Body of pancreas (tissue), 4 donors: Measurements from ENCODE around the gene MED15. TPM values are rescaled to one million over a fixed set of nuclear protein-coding genes. Genes with fewer than 3 reads are reported as not detected.
"Not testable (repeated sequence)": the region's sequence is repeated elsewhere in the genome, so short reads cannot be mapped to it uniquely, and the experiment has no call there.

ENCODE experiments used
- ATAC-seq: fragments of 150-250 bp; one replicate; pipeline ENCODE4 v1.9.1; 2016
- DNase-seq, 4 donors: peaks; one replicate each; pipeline ENCODE4 v3.0.0-alpha.2; 2019
- H3K27ac ChIP-seq, 4 donors: fragments of 200-600 bp; sonication (generic); 1 replicate in 3 of 4; 2 replicates in 1 of 4; pipeline versions ENCODE4 v1.5.1 to v1.6.1; 2016 to 2019; ENCODE audit warnings: mild to moderate bottlenecking in 1 of 4, mixed read lengths in 1 of 4, moderate library complexity in 1 of 4
- H3K27me3 ChIP-seq, 2 donors: fragments of 200-600 bp; sonication (generic); one replicate each; pipeline ENCODE4 v1.6.0; 2016; ENCODE audit warnings: mild to moderate bottlenecking in 1 of 2
- H3K36me3 ChIP-seq, 2 donors: fragments of 200-600 bp; sonication (generic); replicated peaks in 1 of 2; 2 replicates each; pipeline ENCODE4 v1.5.1; 2016; ENCODE audit warnings: low read depth in 2 of 2; ENCODE audit not compliant: insufficient read depth in 1 of 2
- H3K4me1 ChIP-seq: fragments of 200-600 bp; sonication (generic); one replicate; pipeline ENCODE4 v1.6.0; 2016
- H3K4me3 ChIP-seq, 2 donors: fragments of 200-600 bp; sonication (generic); 1 replicate in 1 of 2; 2 replicates in 1 of 2; pipeline ENCODE4 v1.5.1; 2016 to 2019
- H3K9me3 ChIP-seq, 3 donors: fragments of 200-600 bp; sonication (generic); 1 replicate in 2 of 3; 2 replicates in 1 of 3; pipeline ENCODE4 v1.5.1; 2016
- CTCF ChIP-seq, 7 experiments: fragments of 450-650 bp in 4 of 7; fragments of 200-600 bp in 3 of 7; sonication (generic) in 3 of 7; IDR thresholded peaks; one replicate each; pipeline ENCODE4 v1.5.1; 2016 to 2019; ENCODE audit warnings: antibody characterized with exemption in 7 of 7
- POLR2A ChIP-seq, 3 donors: fragments of 450-650 bp; IDR thresholded peaks; one replicate each; pipeline ENCODE4 v1.6.1; 2016; ENCODE audit warnings: antibody characterized with exemption in 3 of 3, mild to moderate bottlenecking in 2 of 3
- WGBS, 2 donors: methylation state at CpG; one replicate each; pipeline ENCODE4 v1.1.5; 2017; 5-methylcytosine and 5-hydroxymethylcytosine counted together
- intact Hi-C: fragments of 100-400 bp; cut with DNase I; formaldehyde crosslinking; loops from one replicate; pipeline ENCODE4 v1.15.1; 2023
- total RNA-seq, 2 donors: library from RNA; depleted of rRNA; stranded (reverse); fragments of >200 nt; gene quantifications; one replicate each; pipeline ENCODE4 v1.1.0, GENCODE V29; 2016

MED15 gene
- total RNA-seq, 2 donors from 2014 or later: 31.6 to 36.9 TPM

GRCh38 chr22:20472629-20473442, 34.6 kb upstream of the MED15 start:
- Histone ChIP-seq H3K27me3 (no peaks in the 10 kb centered on the region), H3K9me3 (no peaks in the 10 kb centered on the region), H3K27ac (no peak overlapping the region), H3K4me3 (no peak overlapping the region), H3K36me3 (peaks cover 0 to 2% of the 10 kb centered on the region in 2 donors), H3K4me1 (no peaks in the 10 kb centered on the region)
- intact Hi-C loops: no loop called here
- WGBS, 2 donors: 87 to 88% methylated on average over 11 of the region's 11 CpGs
- no peak for ATAC-seq
- TF ChIP-seq POLR2A (IDR thresholded peaks at IDR 0.05) (no peak), CTCF (IDR thresholded peaks at IDR 0.05) (no peak)
- no peak for DNase-seq

- Histone ChIP-seq H3K9me3 (no peaks in the 10 kb centered on the region), H3K36me3 (peaks cover 0 to 2% of the 10 kb centered on the region in 2 donors), H3K4me3 (no peak overlapping the region), H3K4me1 (no peaks in the 10 kb centered on the region), H3K27ac (no peak overlapping the region), H3K27me3 (no peaks in the 10 kb centered on the region)
- no peak for TF ChIP-seq POLR2A (IDR thresholded peaks at IDR 0.05)
- TF ChIP-seq CTCF (IDR thresholded peaks at IDR 0.05): no peak
- DNase-seq (no peak), ATAC-seq (no peak)
- 91 to 95% methylated on average over 4 of the region's 4 CpGs for WGBS, 2 donors
- intact Hi-C loops: no loop called here
Observed at GRCh38 chr22:20475115-20475436, 32.3 kb upstream of the MED15 start.

GRCh38 chr22:20475569-20475968, 31.8 kb upstream of the MED15 start:
- DNase-seq, H3K27me3 ChIP-seq, H3K9me3 ChIP-seq, H3K36me3 ChIP-seq, H3K4me3 ChIP-seq, ATAC-seq, H3K27ac ChIP-seq, intact Hi-C loops, H3K4me1 ChIP-seq: not testable (repeated sequence)
- 95 to 97% methylated on average over 12 of the region's 12 CpGs for WGBS, 2 donors

- H3K36me3 ChIP-seq, intact Hi-C loops, DNase-seq, H3K9me3 ChIP-seq, H3K27me3 ChIP-seq, ATAC-seq, H3K4me1 ChIP-seq, H3K27ac ChIP-seq, H3K4me3 ChIP-seq: not testable (repeated sequence)
- WGBS, 2 donors: 96% methylated on average over 6 of the region's 6 CpGs
Observed at GRCh38 chr22:20478059-20478458, 29.4 kb upstream of the MED15 start.

GRCh38 chr22:20479612-20480196, 27.7 kb upstream of the MED15 start:
- WGBS, 2 donors: 86 to 100% methylated on average over 1 of the region's 1 CpG
- ATAC-seq (no peak), DNase-seq (no peak)
- H3K4me3 ChIP-seq: no peak overlapping the region
- no peaks in the 10 kb centered on the region for H3K9me3 ChIP-seq
- H3K36me3 ChIP-seq: no peaks in the 10 kb centered on the region
- no peak overlapping the region for H3K27ac ChIP-seq
- H3K27me3 ChIP-seq: no peaks in the 10 kb centered on the region
- no peak for TF ChIP-seq CTCF (IDR thresholded peaks at IDR 0.05)
- TF ChIP-seq POLR2A (IDR thresholded peaks at IDR 0.05): no peak
- no peaks in the 10 kb centered on the region for H3K4me1 ChIP-seq
- intact Hi-C loops: no loop called here

- 91 to 97% methylated on average over 7 of the region's 7 CpGs for WGBS, 2 donors
- not testable (repeated sequence) for DNase-seq
Observed at GRCh38 chr22:20483143-20483506, 24.3 kb upstream of the MED15 start.

More at GRCh38 chr22:20483143-20483506, 24.3 kb upstream of the MED15 start:
- H3K27me3 ChIP-seq, intact Hi-C loops, H3K9me3 ChIP-seq, H3K36me3 ChIP-seq, H3K27ac ChIP-seq, ATAC-seq, H3K4me3 ChIP-seq: not testable (repeated sequence)
- H3K4me1 ChIP-seq: peaks cover 11% of the 10 kb centered on the region
